Measurements from ENCODE around the gene SLC35F3. TPM values are rescaled to one million over a fixed set of nuclear protein-coding genes. Genes with fewer than 3 reads are reported as not detected.

Gene SLC35F3
- total RNA-seq, 1 donor: not detected

DNA sequence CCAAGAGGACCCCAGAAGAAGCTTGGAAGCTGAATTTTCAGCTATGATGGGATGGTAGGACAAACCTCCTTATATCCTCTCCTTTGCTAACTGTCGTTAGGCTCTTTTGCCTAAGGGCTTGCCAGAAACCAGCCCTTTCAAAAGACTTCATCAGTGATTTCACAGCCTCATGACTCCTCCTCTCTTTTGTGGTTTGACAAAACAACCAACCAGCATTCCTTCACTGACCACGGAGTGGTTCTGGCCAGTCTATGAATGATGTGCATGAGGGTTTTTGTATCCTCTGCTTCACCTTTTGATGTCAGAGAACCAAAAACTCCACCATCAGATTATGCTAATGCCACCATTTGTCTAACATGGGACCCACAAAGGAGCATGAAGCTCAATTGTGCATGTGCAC is 351.9 kb downstream of the SLC35F3 start:
- Histone ChIP-seq H3K9me3 (ENCODE audit: low read depth, low read length) (no peaks in the 10 kb centered on the region), H3K4me2 (ENCODE audit: insufficient read depth, low read length) (no peak overlapping the region), H3K27me3 (ENCODE audit: insufficient read depth, low read length) (no peaks in the 10 kb centered on the region), H3K4me1 (ENCODE audit: insufficient read depth, low read length) (no peaks in the 10 kb centered on the region), H4K20me1 (ENCODE audit: insufficient read depth, low read length) (no peaks in the 10 kb centered on the region), H3K36me3 (ENCODE audit: insufficient read depth, low read length) (no peaks in the 10 kb centered on the region), H3K79me2 (ENCODE audit: insufficient read depth, low read length) (no peaks in the 10 kb centered on the region), H3K27ac (ENCODE audit: low read depth, low read length) (no peak overlapping the region), H2AFZ (ENCODE audit: low read length) (no peak overlapping the region), H3K4me3 (ENCODE audit: insufficient read depth, low read length) (no peak overlapping the region)
- DNase-seq (ENCODE audit: insufficient read length, low spot score, missing footprints): no peak
- TF ChIP-seq, protein P1, sequence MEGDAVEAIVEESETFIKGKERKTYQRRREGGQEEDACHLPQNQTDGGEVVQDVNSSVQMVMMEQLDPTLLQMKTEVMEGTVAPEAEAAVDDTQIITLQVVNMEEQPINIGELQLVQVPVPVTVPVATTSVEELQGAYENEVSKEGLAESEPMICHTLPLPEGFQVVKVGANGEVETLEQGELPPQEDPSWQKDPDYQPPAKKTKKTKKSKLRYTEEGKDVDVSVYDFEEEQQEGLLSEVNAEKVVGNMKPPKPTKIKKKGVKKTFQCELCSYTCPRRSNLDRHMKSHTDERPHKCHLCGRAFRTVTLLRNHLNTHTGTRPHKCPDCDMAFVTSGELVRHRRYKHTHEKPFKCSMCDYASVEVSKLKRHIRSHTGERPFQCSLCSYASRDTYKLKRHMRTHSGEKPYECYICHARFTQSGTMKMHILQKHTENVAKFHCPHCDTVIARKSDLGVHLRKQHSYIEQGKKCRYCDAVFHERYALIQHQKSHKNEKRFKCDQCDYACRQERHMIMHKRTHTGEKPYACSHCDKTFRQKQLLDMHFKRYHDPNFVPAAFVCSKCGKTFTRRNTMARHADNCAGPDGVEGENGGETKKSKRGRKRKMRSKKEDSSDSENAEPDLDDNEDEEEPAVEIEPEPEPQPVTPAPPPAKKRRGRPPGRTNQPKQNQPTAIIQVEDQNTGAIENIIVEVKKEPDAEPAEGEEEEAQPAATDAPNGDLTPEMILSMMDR (IDR thresholded peaks at IDR 0.05; ENCODE audit: extremely low read depth, low read depth, low read length): no peak

DNA sequence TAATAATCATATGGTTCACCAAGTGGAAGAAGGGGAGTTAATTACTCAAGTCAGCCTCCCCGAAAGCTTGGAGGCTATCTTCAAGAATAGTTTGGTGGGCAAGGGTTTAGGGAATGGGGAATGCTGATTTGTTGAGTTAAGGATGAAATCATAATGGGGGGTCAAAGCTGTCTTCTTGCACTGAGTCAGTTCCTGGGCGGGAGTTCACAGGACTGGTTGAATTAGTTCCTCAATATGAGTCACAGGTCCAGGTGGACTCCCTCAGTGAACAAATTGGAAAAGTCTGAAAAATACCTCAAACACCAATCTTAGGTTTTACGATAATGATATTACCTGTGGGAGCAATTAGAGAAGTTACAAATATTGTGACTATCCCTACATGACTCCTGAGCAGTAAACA is 353.6 kb downstream of the SLC35F3 start:
- H3K27ac ChIP-seq (ENCODE audit: low read depth, low read length): no peak overlapping the region
- H3K4me3 ChIP-seq (ENCODE audit: insufficient read depth, low read length): no peak overlapping the region
- no peaks in the 10 kb centered on the region for H3K9me3 ChIP-seq (ENCODE audit: low read depth, low read length)
- no peak overlapping the region for H3K4me2 ChIP-seq (ENCODE audit: insufficient read depth, low read length)
- DNase-seq (ENCODE audit: insufficient read length, low spot score, missing footprints): no peak
- no peaks in the 10 kb centered on the region for H3K36me3 ChIP-seq (ENCODE audit: insufficient read depth, low read length)
- TF ChIP-seq, protein P1 (IDR thresholded peaks at IDR 0.05; ENCODE audit: extremely low read depth, low read depth, low read length): no peak
- H4K20me1 ChIP-seq (ENCODE audit: insufficient read depth, low read length): no peaks in the 10 kb centered on the region
- no peaks in the 10 kb centered on the region for H3K27me3 ChIP-seq (ENCODE audit: insufficient read depth, low read length)
- no peaks in the 10 kb centered on the region for H3K79me2 ChIP-seq (ENCODE audit: insufficient read depth, low read length)
- no peak overlapping the region for H2AFZ ChIP-seq (ENCODE audit: low read length)
- H3K4me1 ChIP-seq (ENCODE audit: insufficient read depth, low read length): no peaks in the 10 kb centered on the region

DNA sequence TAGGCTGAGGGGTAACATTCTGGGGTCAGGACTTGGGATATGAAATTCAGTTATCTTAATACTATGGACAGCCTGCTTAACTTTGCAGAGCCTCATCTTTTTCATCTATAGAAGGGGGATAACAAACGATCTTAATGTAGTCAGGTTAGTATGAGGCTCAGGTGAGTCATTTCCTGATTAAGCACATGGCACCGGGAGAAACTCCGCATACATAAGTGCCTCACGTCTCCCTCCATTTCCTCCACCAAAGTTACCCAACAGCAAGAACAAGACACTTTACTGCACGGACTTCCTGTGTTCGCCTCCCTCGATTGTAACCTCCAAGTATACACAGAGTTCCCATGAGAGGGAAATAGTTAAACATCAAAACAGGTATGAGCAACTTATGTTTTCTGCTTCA is 356.1 kb downstream of the SLC35F3 start:
- DNase-seq (ENCODE audit: insufficient read length, low spot score, missing footprints): no peak
- Histone ChIP-seq H3K4me1 (ENCODE audit: insufficient read depth, low read length) (no peaks in the 10 kb centered on the region), H3K27ac (ENCODE audit: low read depth, low read length) (no peak overlapping the region), H3K79me2 (ENCODE audit: insufficient read depth, low read length) (no peaks in the 10 kb centered on the region), H3K27me3 (ENCODE audit: insufficient read depth, low read length) (no peaks in the 10 kb centered on the region), H4K20me1 (ENCODE audit: insufficient read depth, low read length) (no peaks in the 10 kb centered on the region), H3K4me3 (ENCODE audit: insufficient read depth, low read length) (no peak overlapping the region), H3K36me3 (ENCODE audit: insufficient read depth, low read length) (no peaks in the 10 kb centered on the region), H3K4me2 (ENCODE audit: insufficient read depth, low read length) (no peak overlapping the region), H2AFZ (ENCODE audit: low read length) (no peak overlapping the region), H3K9me3 (ENCODE audit: low read depth, low read length) (no peaks in the 10 kb centered on the region)
- TF ChIP-seq, protein P1 (IDR thresholded peaks at IDR 0.05; ENCODE audit: extremely low read depth, low read depth, low read length): no peak

DNA sequence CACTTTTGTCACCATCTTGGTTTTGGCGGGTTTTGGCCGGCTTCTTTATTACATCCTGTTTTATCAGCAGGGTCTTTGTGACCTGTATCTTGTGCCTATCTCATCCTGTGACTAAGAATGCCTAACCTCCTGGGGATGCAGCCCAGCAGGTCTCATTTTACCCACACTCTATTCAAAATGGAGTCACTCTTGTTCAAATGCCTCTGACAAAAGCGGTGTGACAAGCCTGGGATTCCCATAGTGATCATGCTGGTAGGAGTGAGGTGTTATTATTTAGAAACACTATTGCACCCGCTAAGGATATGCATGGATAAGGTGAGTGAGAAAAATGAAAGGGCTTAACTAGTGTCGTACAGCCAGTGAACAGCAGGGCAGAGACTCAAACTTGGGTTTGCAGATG is 357.1 kb downstream of the SLC35F3 start:
- TF ChIP-seq, protein P1 (IDR thresholded peaks at IDR 0.05; ENCODE audit: extremely low read depth, low read depth, low read length): no peak

More for the DNA sequence above, 357.1 kb downstream of the SLC35F3 start:
- H3K4me1 ChIP-seq (ENCODE audit: insufficient read depth, low read length): no peaks in the 10 kb centered on the region
- no peaks in the 10 kb centered on the region for H4K20me1 ChIP-seq (ENCODE audit: insufficient read depth, low read length)
- no peak overlapping the region for H3K4me3 ChIP-seq (ENCODE audit: insufficient read depth, low read length)
- no peaks in the 10 kb centered on the region for H3K27me3 ChIP-seq (ENCODE audit: insufficient read depth, low read length)
- H3K36me3 ChIP-seq (ENCODE audit: insufficient read depth, low read length): no peaks in the 10 kb centered on the region
- no peaks in the 10 kb centered on the region for H3K9me3 ChIP-seq (ENCODE audit: low read depth, low read length)
- DNase-seq (ENCODE audit: insufficient read length, low spot score, missing footprints): no peak
- no peaks in the 10 kb centered on the region for H3K79me2 ChIP-seq (ENCODE audit: insufficient read depth, low read length)
- no peak overlapping the region for H3K4me2 ChIP-seq (ENCODE audit: insufficient read depth, low read length)
- no peak overlapping the region for H3K27ac ChIP-seq (ENCODE audit: low read depth, low read length)
- H2AFZ ChIP-seq (ENCODE audit: low read length): no peak overlapping the region
